Activated naive CD4-positive, alpha-beta T cell (primary cell): ENCODE results near the gene PCP4.

Experiments used
- DNase-seq, 4 experiments: peaks; one replicate each; lab custom pipeline; 2025; lab: John Stamatoyannopoulos, UW

The PCP4 gene

GRCh38 chr21:39923476-39923875 lies 56.2 kb downstream of the PCP4 start:
- no peak for DNase-seq

GRCh38 chr21:39924577-39925308 lies 57.5 kb downstream of the PCP4 start:
- DNase-seq, result no peak

- no peak for DNase-seq
Measured at GRCh38 chr21:39927304-39927886, 60.2 kb downstream of the PCP4 start.

- no peak for DNase-seq
Measured at GRCh38 chr21:39932335-39932734, 65.1 kb downstream of the PCP4 start.

GRCh38 chr21:39934895-39935294 lies 67.7 kb downstream of the PCP4 start:
- DNase-seq, result no peak

- no peak for DNase-seq
Measured at GRCh38 chr21:39935716-39936115, 68.5 kb downstream of the PCP4 start.

- no peak for DNase-seq
Measured at GRCh38 chr21:39938086-39938625, 70.9 kb downstream of the PCP4 start.

- no peak for DNase-seq
Measured at GRCh38 chr21:39946199-39946598, 79.0 kb downstream of the PCP4 start.

- DNase-seq, result no peak
Measured at GRCh38 chr21:39947031-39947430, 79.8 kb downstream of the PCP4 start.

GRCh38 chr21:39951183-39952101 lies 84.2 kb downstream of the PCP4 start:
- DNase-seq, result no peak

GRCh38 chr21:39952265-39952664 lies 85.0 kb downstream of the PCP4 start:
- no peak for DNase-seq

GRCh38 chr21:39954570-39954969 lies 87.3 kb downstream of the PCP4 start:
- no peak for DNase-seq

GRCh38 chr21:39955326-39955725 lies 88.1 kb downstream of the PCP4 start:
- no peak for DNase-seq

GRCh38 chr21:39956586-39956985 lies 89.3 kb downstream of the PCP4 start:
- DNase-seq, result no peak

- no peak for DNase-seq
Measured at GRCh38 chr21:39958731-39959130, 91.5 kb downstream of the PCP4 start.

- no peak for DNase-seq
Measured at GRCh38 chr21:39961251-39961650, 94.0 kb downstream of the PCP4 start.

- DNase-seq, result no peak
Measured at GRCh38 chr21:39965026-39965425, 97.8 kb downstream of the PCP4 start.

- DNase-seq, result no peak
Measured at GRCh38 chr21:39966786-39967185, 99.5 kb downstream of the PCP4 start.

GRCh38 chr21:39968010-39968409 lies 100.8 kb downstream of the PCP4 start:
- no peak for DNase-seq

GRCh38 chr21:39969691-39970364 lies 102.6 kb downstream of the PCP4 start:
- DNase-seq, result no peak

- DNase-seq, result no peak
Measured at GRCh38 chr21:39971956-39972355, 104.7 kb downstream of the PCP4 start.

- no peak for DNase-seq
Measured at GRCh38 chr21:39972471-39972870, 105.2 kb downstream of the PCP4 start.
